Epithelial cell of proximal tubule (primary cell): ENCODE results near the gene SLC51A. TPM values are rescaled to one million over a fixed set of nuclear protein-coding genes. Genes with fewer than 3 reads are reported as not detected.

ENCODE experiments used
- DNase-seq: peaks from one replicate; pipeline ENCODE4 v3.0.0-alpha.2; 2011; ENCODE audit warnings: low read depth
- H3K4me3 ChIP-seq: 2 replicates; pipeline ENCODE4 v1.5.1; 2011; ENCODE audit warnings: low read depth, mild to moderate bottlenecking, low read length
- total RNA-seq: library from RNA; depleted of rRNA; stranded (reverse); fragments of >200 nt; gene quantifications from 2 replicates; pipeline ENCODE4 v1.2.3, GENCODE V29; 2015
- TF ChIP-seq, protein P1 (sequence below): conservative IDR thresholded peaks from 2 replicates; pipeline ENCODE4 v1.5.1; 2012; ENCODE audit warnings: low read depth, mild to moderate bottlenecking, low read length

SLC51A gene
- total RNA-seq, 1 donor from 2014 or later: 0.12 TPM

DNA sequence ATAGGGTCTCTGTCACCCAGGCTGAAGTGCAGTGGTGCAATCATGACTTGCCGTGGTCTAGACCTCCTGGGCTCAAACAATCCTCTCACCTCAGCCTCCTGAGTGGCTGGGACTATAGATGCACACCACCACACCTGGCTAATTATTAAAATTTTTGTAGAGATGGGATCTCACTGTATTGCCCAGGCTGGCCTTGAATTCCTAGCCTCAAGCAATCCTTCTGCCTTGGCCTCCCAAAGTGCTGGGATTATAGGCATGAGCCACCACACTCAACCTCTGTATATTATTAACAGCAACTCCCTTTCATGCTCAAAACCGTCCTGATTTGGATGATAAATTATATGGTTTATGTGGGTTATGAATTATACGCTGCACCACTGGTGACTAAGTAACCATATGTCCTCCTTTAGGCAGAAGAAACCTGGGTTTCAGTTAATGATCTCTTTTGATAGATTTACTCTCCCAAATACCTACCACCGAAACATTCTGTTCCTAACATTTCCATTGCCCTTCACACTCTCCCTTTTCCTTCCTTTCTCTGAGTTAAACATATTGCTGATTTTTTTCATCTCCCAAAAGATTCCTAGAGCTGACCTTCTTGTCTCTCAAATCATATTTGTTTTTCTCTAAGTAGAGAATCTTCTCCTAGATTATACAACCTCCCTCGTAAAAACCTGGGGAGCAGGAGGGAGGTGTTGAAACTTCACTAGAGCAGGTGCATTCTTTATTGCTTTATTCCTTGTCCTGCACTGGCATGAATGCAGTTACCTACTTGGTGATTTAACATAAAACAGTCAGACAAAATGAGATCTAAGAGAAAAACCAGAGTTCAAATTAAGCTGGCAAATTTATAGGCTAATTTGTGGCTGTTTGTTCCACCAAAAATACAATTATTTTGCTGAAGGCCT lies 38.3 kb downstream of the SLC51A start:
- TF ChIP-seq, protein P1, sequence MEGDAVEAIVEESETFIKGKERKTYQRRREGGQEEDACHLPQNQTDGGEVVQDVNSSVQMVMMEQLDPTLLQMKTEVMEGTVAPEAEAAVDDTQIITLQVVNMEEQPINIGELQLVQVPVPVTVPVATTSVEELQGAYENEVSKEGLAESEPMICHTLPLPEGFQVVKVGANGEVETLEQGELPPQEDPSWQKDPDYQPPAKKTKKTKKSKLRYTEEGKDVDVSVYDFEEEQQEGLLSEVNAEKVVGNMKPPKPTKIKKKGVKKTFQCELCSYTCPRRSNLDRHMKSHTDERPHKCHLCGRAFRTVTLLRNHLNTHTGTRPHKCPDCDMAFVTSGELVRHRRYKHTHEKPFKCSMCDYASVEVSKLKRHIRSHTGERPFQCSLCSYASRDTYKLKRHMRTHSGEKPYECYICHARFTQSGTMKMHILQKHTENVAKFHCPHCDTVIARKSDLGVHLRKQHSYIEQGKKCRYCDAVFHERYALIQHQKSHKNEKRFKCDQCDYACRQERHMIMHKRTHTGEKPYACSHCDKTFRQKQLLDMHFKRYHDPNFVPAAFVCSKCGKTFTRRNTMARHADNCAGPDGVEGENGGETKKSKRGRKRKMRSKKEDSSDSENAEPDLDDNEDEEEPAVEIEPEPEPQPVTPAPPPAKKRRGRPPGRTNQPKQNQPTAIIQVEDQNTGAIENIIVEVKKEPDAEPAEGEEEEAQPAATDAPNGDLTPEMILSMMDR: no peak
- no peak overlapping the region for H3K4me3 ChIP-seq
- no peak for DNase-seq

DNA sequence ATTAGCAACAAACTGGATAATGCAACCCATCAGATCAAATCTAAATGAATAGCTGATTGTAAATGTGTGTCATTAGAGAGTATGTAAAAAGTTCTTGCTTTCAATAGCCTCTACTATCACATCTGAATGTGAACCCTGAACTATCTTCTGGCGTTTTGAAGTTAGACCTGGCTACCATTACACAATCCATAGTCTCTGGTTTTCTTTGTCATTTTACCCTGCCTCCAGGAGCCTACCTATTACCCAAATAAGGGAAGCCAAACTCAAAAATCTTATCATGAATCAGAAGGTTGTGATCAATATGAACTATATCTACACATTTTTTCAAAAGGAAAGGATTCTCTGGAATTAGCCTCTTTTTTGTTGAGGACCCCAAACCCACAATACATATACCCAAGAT lies 39.4 kb downstream of the SLC51A start:
- H3K4me3 ChIP-seq: no peak overlapping the region
- TF ChIP-seq, protein P1: no peak
- DNase-seq: no peak

DNA sequence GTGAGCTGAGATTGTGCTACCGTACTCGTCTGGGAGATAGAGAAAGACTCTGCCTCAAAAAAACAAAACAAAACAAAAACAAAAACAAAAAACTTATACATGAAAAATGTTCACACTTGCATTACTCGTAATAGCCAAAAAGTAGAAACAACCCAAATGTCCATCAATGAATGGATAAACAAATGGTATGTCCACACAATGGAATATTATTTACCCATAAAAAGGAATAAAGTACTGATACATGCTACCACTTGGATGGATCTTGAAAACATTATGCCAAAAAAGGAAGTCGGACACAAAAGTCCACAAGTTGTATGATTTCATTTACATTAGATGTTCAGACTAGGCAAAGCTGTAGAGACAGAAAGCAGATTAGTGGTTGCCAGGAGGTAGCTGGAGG lies 44.5 kb downstream of the SLC51A start:
- no peak overlapping the region for H3K4me3 ChIP-seq
- TF ChIP-seq, protein P1: no peak
- no peak for DNase-seq

DNA sequence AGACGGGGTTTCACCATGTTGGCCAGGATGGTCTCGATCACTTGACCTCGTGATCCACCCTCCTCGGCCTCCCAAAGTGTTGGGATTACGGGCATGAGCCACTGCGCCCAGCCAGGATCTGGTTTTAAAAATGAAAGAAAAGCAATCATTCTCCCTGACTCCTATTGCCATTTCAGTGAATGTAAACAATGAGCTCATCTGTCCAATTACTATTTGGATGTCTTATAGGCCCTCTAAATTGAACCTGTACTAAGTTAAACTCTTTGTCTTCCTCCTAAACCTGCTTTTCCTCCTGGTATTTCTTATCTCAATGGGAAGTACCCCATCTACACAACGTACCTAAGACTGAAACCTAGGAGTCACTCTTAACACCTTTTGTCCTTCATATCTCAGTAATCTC lies 47.5 kb downstream of the SLC51A start:
- no peak overlapping the region for H3K4me3 ChIP-seq
- DNase-seq: no peak
- TF ChIP-seq, protein P1: no peak

DNA sequence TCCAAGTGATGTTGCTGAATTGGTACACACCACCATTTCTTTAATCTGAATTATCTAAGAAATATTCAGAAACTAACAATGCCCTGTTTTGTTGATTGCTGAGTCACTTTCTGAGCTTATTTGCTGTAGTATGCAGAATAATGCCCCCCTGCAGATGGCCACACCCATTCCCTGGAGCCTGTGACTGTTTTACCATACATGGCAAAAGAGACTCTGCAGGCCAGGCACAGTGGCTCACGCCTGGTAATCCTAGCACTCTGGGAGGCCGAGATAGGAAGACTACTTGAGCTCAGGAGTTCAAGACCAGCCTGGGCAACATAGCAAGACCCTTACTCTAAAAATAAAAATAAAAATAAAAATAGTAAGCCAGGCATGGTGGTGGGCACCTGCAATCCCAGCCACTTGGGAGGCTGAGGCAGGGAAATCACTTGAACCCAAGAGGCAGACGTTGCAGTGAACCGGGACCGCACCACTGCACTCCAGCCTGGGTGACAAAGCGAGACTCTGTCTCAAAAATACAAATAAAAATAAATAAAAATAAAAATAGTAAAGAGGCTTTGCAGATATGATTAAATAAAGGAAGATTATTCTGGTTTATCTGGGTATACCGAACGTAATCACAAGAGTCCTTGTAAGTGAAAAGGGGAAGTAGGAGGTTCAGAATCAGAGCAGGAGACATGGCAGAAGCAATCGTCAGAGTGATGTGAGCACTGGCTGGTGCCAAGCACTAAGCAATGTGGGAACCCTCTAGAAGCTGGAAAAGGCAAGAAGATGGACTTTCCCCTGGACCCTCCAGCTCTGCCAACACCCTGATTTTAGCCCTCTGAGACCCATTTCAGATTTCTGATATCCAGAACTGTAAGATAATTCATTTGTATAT lies 52.2 kb downstream of the SLC51A start:
- DNase-seq: no peak
- H3K4me3 ChIP-seq: no peak overlapping the region
- TF ChIP-seq, protein P1: no peak

DNA sequence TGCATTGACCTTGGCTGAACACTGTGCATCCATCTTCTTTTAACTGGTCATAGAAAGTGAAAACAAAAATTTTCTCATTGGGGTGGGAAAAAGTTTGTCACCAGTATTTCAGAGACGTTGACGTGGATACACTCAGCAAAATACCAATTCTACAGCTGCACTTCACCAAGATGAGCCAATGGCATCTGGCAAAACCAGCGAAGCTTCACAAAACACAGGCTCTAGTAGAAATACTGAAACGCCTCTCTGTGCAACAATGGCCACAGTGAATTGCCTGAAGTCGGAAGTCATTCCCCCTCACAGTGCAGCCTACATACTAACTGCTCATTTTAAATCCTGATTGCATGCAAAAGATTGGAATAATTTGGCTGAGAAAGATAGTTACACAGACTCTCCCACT lies 54.2 kb downstream of the SLC51A start:
- TF ChIP-seq, protein P1: no peak
- no peak overlapping the region for H3K4me3 ChIP-seq
- no peak for DNase-seq
